C4-2B (cell line): ENCODE measurements around the gene LONRF3.
A peak's percentile ranks its signal among the peaks of the same experiment; 100 is the strongest.

ENCODE experiments used
- H3K27ac ChIP-seq: fragments of 450-650 bp; 2 replicates; pipeline ENCODE4 v1.5.1; 2017
- CTCF ChIP-seq: fragments of 450-650 bp; conservative IDR thresholded peaks from 2 replicates; pipeline ENCODE4 v1.5.1; 2017; ENCODE audit warnings: mild to moderate bottlenecking
- ZFX ChIP-seq: fragments of 450-650 bp; IDR thresholded peaks from 2 replicates; pipeline ENCODE4 v1.6.1; 2017

LONRF3 gene

DNA sequence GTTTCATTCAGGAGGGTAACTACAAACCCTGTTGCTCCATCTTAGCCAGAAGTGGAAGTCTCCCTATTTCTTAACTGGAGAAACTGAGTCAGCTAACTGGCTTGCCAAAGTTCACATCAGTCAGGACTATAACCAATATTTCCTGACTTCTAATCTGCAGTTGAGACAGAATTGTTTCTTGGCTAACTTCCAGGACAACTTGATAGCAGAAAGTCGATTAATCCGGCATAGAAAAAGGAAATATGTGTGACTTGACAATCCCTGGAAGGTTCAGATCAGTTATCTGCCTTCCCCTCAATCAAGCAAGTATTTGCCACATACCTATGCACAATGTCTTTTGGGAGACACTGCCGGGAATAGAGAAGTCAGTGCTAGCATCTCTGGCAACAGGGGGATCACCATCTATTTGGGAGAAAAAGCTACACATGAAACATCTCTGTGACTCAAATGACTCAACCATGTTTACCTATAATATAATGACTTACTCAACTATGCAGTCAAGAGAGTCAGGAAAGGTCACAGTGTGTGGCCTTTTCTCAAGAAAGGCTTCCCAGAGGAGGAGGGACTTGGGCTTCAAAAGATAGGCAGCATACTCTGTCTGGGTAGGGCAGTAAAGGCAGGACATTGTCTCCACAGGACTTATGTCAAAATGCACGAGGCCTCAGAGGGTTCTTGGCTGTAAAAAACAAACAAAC lies 12.4 kb upstream of the LONRF3 start:
- H3K27ac ChIP-seq: no peak overlapping the region
- TF ChIP-seq CTCF (no peak), ZFX (no peak)

GRCh38 chrX:118963159-118963558 lies 11.3 kb upstream of the LONRF3 start:
- no peak overlapping the region for H3K27ac ChIP-seq
- no peak for TF ChIP-seq ZFX
- TF ChIP-seq CTCF: no peak

- H3K27ac ChIP-seq: no peak overlapping the region
- no peak for TF ChIP-seq CTCF
- no peak for TF ChIP-seq ZFX
Measured at GRCh38 chrX:118964252-118964651, 10.2 kb upstream of the LONRF3 start.

DNA sequence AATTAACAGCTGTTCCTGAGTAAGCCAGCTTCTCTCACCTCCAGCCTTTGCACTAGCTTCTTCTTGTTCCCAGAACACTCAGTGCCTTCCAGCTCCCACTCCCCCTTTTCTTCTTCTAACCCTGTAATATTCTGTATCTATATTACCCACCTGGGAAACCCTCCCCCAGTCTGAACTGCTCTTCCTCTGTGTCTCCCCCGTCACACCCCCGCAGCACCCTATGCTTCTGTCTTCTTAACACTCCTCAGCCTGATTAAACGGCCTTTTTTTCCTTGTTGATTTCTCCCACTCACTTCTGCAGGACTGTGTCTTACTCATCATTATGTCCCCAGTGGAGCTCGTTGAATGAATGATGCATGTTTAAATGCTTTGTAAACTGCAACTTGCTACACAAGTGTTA lies 9.0 kb upstream of the LONRF3 start:
- TF ChIP-seq ZFX (no peak), CTCF (no peak)
- H3K27ac ChIP-seq: no peak overlapping the region

DNA sequence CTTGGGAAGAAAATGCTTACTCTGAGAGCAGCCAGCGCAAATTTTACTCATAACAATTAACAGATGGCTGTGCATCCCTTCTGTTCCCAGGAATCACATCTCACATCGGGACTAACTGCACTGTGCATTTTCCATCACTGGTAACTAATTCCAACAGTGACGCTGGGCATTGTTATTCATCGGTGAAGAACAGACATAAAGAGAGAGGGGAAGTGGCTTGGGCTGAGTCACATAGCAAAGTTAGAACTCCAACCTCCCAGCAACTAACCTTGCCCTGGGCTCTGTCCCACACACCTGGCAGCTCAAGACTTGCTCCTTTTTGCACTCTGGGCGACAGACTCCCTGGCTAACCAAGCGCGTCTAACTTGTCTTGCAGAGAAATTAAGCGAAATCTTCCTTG lies 6.4 kb upstream of the LONRF3 start:
- no peak for TF ChIP-seq CTCF
- no peak for TF ChIP-seq ZFX
- no peak overlapping the region for H3K27ac ChIP-seq

- TF ChIP-seq ZFX (no peak), CTCF (no peak)
- H3K27ac ChIP-seq: no peak overlapping the region
Measured at GRCh38 chrX:118971552-118971951, 2.9 kb upstream of the LONRF3 start.

- TF ChIP-seq ZFX (no peak), CTCF (no peak)
- H3K27ac ChIP-seq: peak overlapping the region; percentile 69; the same call in 1 of the 2 replicates
Measured at GRCh38 chrX:118973389-118974087, 880 bp upstream of the LONRF3 start.
